OCI-LY1 (cell line): ENCODE data around the gene SMIM22.

ENCODE experiments used
- H2AFZ ChIP-seq: fragments of 200-600 bp; sonication (generic), shearing (Covaris generic); 2 replicates; pipeline ENCODE4 v1.6.0; 2014; ENCODE audit warnings: antibody characterized with exemption, mild to moderate bottlenecking, low read length
- H3F3A ChIP-seq: fragments of 200-600 bp; sonication (generic), shearing (Covaris generic); 2 replicates; pipeline ENCODE4 v1.6.0; 2014; ENCODE audit warnings: mild to moderate bottlenecking, antibody characterized with exemption, low read length, moderate library complexity; ENCODE audit not compliant: insufficient read depth
- H3K27ac ChIP-seq: fragments of 200-600 bp; sonication (generic); 2 replicates; pipeline ENCODE4 v1.5.1; 2014; ENCODE audit warnings: low read length, mixed run types, mild to moderate bottlenecking, low read depth; ENCODE audit not compliant: poor library complexity, severe bottlenecking
- H3K27me3 ChIP-seq: fragments of 200-600 bp; sonication (generic); 2 replicates; pipeline ENCODE4 v1.6.0; 2014; ENCODE audit warnings: antibody characterized with exemption, mild to moderate bottlenecking, low read length, moderate library complexity; ENCODE audit not compliant: insufficient read depth
- H3K36me3 ChIP-seq: fragments of 200-600 bp; sonication (generic); 2 replicates; pipeline ENCODE4 v1.6.1; 2014; ENCODE audit warnings: mild to moderate bottlenecking, antibody characterized with exemption, low read length, moderate library complexity, mixed read lengths; ENCODE audit not compliant: insufficient read depth
- H3K4me1 ChIP-seq: fragments of 200-600 bp; sonication (generic); 2 replicates; pipeline ENCODE4 v1.5.1; 2014; ENCODE audit warnings: mild to moderate bottlenecking, low read length, moderate library complexity; ENCODE audit not compliant: insufficient read depth, severe bottlenecking
- H3K4me2 ChIP-seq: fragments of 200-600 bp; sonication (generic), shearing (Covaris generic); 2 replicates; pipeline ENCODE4 v1.6.1; 2014; ENCODE audit warnings: low read length
- H3K4me3 ChIP-seq: fragments of 200-600 bp; sonication (generic); 2 replicates; pipeline ENCODE4 v1.5.1; 2014; ENCODE audit warnings: low read length, low read depth, mild to moderate bottlenecking, mixed read lengths; ENCODE audit not compliant: poor library complexity, severe bottlenecking
- H3K79me2 ChIP-seq: fragments of 200-600 bp; shearing (Covaris generic); 2 replicates; pipeline ENCODE4 v1.6.1; 2016; ENCODE audit warnings: mixed run types, low read length, mixed read lengths; ENCODE audit not compliant: insufficient read depth
- H3K9ac ChIP-seq: fragments of 200-600 bp; sonication (generic), shearing (Covaris generic); 2 replicates; pipeline ENCODE4 v1.6.1; 2014; ENCODE audit warnings: mild to moderate bottlenecking, low read length, mixed read lengths
- H3K9me2 ChIP-seq: fragments of 200-600 bp; sonication (generic), shearing (Covaris generic); 2 replicates; pipeline ENCODE4 v1.6.1; 2014; ENCODE audit warnings: low read depth, mild to moderate bottlenecking, low read length, mixed read lengths
- H3K9me3 ChIP-seq: fragments of 200-600 bp; shearing (Covaris generic); 2 replicates; pipeline ENCODE4 v1.6.1; 2014; ENCODE audit warnings: low read length, mixed read lengths
- H4K20me1 ChIP-seq: fragments of 200-600 bp; sonication (generic), shearing (Covaris generic); 2 replicates; pipeline ENCODE4 v1.6.0; 2016; ENCODE audit warnings: mild to moderate bottlenecking, low read length; ENCODE audit not compliant: insufficient read depth
- CTCF ChIP-seq: fragments of 200-600 bp; sonication (generic), shearing (Covaris generic); IDR thresholded peaks from 2 replicates; pipeline ENCODE4 v1.5.1; 2017; ENCODE audit warnings: mild to moderate bottlenecking, antibody characterized with exemption, low read length, moderate library complexity, mixed read lengths
- EZH2 ChIP-seq: fragments of 200-600 bp; sonication (generic), shearing (Covaris generic); IDR thresholded peaks from 2 replicates; pipeline ENCODE4 v1.8.0; 2017; ENCODE audit warnings: borderline replicate concordance, mixed run types, mild to moderate bottlenecking, antibody characterized with exemption, low read length, moderate library complexity, mixed read lengths

The SMIM22 gene

GRCh38 chr16:4814046-4814445 is 18.9 kb downstream of the SMIM22 start:
- no peak overlapping the region for H3K4me3 ChIP-seq
- H4K20me1 ChIP-seq: no peaks in the 10 kb centered on the region
- no peaks in the 10 kb centered on the region for H3K4me1 ChIP-seq
- no peak overlapping the region for H3K27ac ChIP-seq
- H3K9me3 ChIP-seq: no peaks in the 10 kb centered on the region
- no peaks in the 10 kb centered on the region for H3K27me3 ChIP-seq
- no peak overlapping the region for H2AFZ ChIP-seq
- H3K79me2 ChIP-seq: no peaks in the 10 kb centered on the region
- H3K4me2 ChIP-seq: no peak overlapping the region
- H3F3A ChIP-seq: no peaks in the 10 kb centered on the region
- no peaks in the 10 kb centered on the region for H3K9me2 ChIP-seq
- peaks cover 73% of the 10 kb centered on the region for H3K36me3 ChIP-seq
- no peak overlapping the region for H3K9ac ChIP-seq
- no peak for TF ChIP-seq EZH2
- no peak for TF ChIP-seq CTCF

- no peak for TF ChIP-seq EZH2
- no peak for TF ChIP-seq CTCF
- Histone ChIP-seq H3K9ac (no peak overlapping the region), H4K20me1 (no peaks in the 10 kb centered on the region), H3K9me2 (no peaks in the 10 kb centered on the region), H3K27me3 (no peaks in the 10 kb centered on the region), H3F3A (no peaks in the 10 kb centered on the region), H3K9me3 (no peaks in the 10 kb centered on the region), H2AFZ (no peak overlapping the region), H3K27ac (no peak overlapping the region), H3K79me2 (no peaks in the 10 kb centered on the region), H3K4me3 (no peak overlapping the region), H3K4me2 (no peak overlapping the region), H3K36me3 (peaks cover 74% of the 10 kb centered on the region), H3K4me1 (no peaks in the 10 kb centered on the region)
Measured at GRCh38 chr16:4814542-4815173, 19.5 kb downstream of the SMIM22 start.

GRCh38 chr16:4820652-4821051 is 25.5 kb downstream of the SMIM22 start:
- no peak overlapping the region for H3K4me3 ChIP-seq
- H3K27ac ChIP-seq: no peak overlapping the region
- H3K79me2 ChIP-seq: no peaks in the 10 kb centered on the region
- no peaks in the 10 kb centered on the region for H4K20me1 ChIP-seq
- peaks cover 87% of the 10 kb centered on the region for H3K36me3 ChIP-seq
- H2AFZ ChIP-seq: no peak overlapping the region
- H3K9me3 ChIP-seq: no peaks in the 10 kb centered on the region
- no peak overlapping the region for H3K9ac ChIP-seq
- no peaks in the 10 kb centered on the region for H3K4me1 ChIP-seq
- H3K9me2 ChIP-seq: no peaks in the 10 kb centered on the region
- H3K4me2 ChIP-seq: no peak overlapping the region
- no peaks in the 10 kb centered on the region for H3F3A ChIP-seq
- no peaks in the 10 kb centered on the region for H3K27me3 ChIP-seq
- TF ChIP-seq EZH2 (no peak), CTCF (no peak)
